Cardiac muscle cell (in vitro differentiated cells and primary cell): Measurements from ENCODE around the gene VWDE. TPM values are rescaled to one million over a fixed set of nuclear protein-coding genes. Genes with fewer than 3 reads are reported as not detected.

ENCODE experiments used
- polyA plus RNA-seq: library from polyadenylated mRNA; unstranded; fragments of >200 nt; fragmentation: Nextera tagmentation; extraction: Ambion mirVana; gene quantifications from 2 replicates; pipeline ENCODE4 v1.2.1, GENCODE V29; 2016
- total RNA-seq: library from RNA; depleted of rRNA; stranded (reverse); fragments of >200 nt; gene quantifications from 2 replicates; pipeline ENCODE4 v1.2.3, GENCODE V29; 2016

The VWDE gene
- total and polyA plus RNA-seq, 2 experiments from 2014 or later, result 51.5 to 95.8 TPM

Other genes with a start within 250 kb of the VWDE start
- 66.7 and 86.7 TPM in 2 replicates for gene TMEM106B, start 192.6 kb downstream of the VWDE start, total RNA-seq
- 51.6 and 70.0 TPM in 2 replicates for gene TMEM106B, start 192.6 kb downstream of the VWDE start, polyA plus RNA-seq
- gene SCIN, start 166.9 kb upstream of the VWDE start, total RNA-seq, result 0.66 TPM in 1 of 2 replicates, not detected in the other
- 0.02 TPM in 1 of 2 replicates, not detected in the other for gene SCIN, start 166.9 kb upstream of the VWDE start, polyA plus RNA-seq